HG02798 (cell line): ENCODE data around the gene LRCH4.
"Not testable (repeated sequence)": the region's sequence is repeated elsewhere in the genome, so short reads cannot be mapped to it uniquely, and the experiment has no call there.

Source experiments
- ATAC-seq: cut with Tn5 transposase; IDR thresholded peaks from one replicate; pipeline ENCODE4 v1.9.1; 2021; ENCODE audit warnings: mild to moderate bottlenecking; ENCODE audit not compliant: unreplicated experiment, poor library complexity

The LRCH4 gene

DNA sequence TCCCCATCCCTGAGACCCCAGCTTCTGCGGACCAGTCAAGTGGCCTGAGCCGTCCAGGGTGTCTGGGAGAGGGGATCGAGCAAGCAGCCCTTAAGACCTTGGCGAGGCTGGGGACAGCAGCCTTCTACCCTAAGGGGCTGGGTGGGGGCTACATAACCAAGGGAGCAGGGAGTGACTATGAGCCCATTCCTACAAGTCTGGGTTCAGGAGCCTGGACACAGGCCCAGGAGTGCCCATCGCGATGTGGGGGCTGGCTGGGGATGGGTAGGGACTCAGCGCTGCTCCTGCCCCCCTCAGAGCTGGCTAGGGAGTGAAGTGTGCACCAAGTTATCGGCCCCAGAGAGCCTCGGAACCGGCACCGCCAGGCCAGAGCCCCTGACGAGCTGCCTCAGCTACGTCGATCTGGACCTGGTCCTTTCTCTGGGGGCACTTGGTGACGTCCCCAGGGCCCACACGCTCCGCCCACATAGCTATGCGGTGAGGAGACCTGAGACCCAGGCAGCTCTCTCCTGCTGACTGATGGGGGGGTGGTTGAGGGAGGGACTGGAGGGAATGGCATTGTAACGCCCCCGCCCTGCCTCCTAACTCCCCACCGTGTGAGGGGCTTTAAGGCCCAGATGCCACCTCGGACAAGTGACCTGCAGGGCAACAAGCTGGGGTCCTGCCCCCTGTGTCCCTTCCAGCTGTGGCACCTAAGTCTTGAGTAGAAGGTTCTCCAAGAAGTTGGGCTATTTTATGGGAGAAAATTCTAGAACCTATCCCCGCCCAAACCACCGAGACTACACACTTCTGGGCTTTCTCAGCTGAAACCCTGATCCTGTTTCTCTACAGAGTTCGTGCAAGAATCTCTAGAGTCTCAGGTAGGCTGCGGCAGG, 14.7 kb downstream of the LRCH4 start:
- no peak for ATAC-seq

GRCh38 chr7:100568896-100569844, 16.8 kb downstream of the LRCH4 start:
- ATAC-seq, result peak; percentile 32

- no peak for ATAC-seq
These were observed 17.6 kb downstream of the LRCH4 start for GRCh38 chr7:100568176-100568895.

DNA sequence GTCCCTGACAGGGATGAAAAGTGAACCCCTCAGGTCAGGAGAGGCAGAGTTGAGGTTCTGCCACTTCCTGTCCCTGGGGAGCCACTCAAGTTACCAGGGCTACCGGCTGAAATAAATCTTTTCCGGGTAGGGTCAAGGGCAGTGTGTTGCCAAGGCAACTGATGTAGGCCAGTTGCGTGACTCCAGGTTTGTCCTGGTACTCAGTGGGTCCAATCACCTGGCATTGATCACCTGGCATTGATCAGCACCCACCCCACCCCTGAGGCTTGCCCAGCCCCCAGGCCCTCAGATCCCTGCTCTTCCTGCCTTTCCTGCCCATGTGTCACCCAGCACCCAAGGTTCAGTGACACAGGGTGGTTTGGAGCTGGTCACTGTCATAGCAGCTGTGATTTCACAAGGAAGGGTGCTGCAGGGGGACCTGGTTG, 18.2 kb downstream of the LRCH4 start:
- no peak for ATAC-seq

GRCh38 chr7:100567031-100567730, 18.7 kb downstream of the LRCH4 start:
- no peak for ATAC-seq

GRCh38 chr7:100566018-100566531, 19.9 kb downstream of the LRCH4 start:
- ATAC-seq, result no peak

GRCh38 chr7:100565133-100565571, 20.8 kb downstream of the LRCH4 start:
- ATAC-seq, result no peak

- not testable (repeated sequence) for ATAC-seq
These were observed 21.5 kb downstream of the LRCH4 start for GRCh38 chr7:100564405-100564804.

GRCh38 chr7:100563809-100564400, 22.0 kb downstream of the LRCH4 start:
- ATAC-seq, result peak; percentile 39

- no peak for ATAC-seq
These were observed 22.8 kb downstream of the LRCH4 start for GRCh38 chr7:100563100-100563564.

GRCh38 chr7:100562195-100563099, 23.5 kb downstream of the LRCH4 start:
- no peak for ATAC-seq

DNA sequence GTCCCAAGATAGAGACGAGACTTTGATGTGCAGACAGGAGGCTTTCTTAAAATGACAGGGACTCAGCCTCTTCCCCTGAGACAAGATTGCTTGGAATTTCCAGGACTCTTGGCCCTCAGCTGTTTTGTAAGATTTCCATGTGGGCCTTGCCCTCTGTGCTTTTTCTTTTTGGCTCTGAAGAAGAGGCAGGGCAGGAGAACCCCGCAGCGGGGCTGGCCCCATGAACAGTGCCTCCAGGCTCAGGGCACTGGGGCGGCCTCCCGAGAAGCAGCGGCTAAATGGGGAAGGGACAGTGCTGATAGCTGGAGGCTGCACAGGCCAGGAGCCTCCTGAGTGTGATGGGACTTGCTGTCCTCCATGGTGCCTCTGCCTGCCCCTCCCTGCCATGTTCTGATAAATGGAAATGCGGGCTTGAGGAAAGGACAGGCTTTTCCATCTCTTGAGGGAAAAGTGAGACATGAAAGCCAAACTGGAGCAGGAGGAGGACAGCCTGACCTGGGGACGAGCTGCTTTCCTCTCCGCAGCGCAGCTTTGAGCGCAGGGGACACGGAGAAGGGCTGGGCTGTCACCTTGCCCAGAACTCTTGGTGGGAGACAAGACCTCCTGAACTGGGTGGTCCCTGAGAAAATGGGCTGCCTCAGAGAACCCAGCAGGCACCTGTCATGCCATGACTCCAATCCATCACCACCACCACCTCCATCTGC, 24.3 kb downstream of the LRCH4 start:
- ATAC-seq, result no peak

GRCh38 chr7:100559127-100559526, 26.8 kb downstream of the LRCH4 start:
- ATAC-seq, result no peak

DNA sequence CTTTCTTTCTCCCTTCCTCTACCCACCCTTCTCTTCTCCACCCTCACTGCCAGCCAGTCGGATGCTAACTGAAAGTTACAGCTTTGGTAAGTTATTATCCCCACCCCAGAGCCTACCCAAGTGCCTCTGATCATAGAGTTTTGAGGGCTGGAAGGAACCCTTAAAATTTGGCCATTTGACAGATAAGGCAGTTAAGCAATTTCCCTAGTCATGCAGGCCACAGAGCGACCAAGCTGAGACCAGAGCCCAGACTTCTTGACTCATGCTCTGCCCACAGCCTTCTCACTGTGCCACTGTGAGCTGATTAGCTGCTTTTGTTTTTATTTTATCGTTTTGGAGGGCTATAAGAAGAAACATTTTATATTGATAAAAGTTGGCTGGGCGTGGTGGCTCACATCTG, 29.4 kb downstream of the LRCH4 start:
- no peak for ATAC-seq

- ATAC-seq, result no peak
These were observed 30.2 kb downstream of the LRCH4 start for GRCh38 chr7:100555701-100556100.

GRCh38 chr7:100553032-100553431, 32.9 kb downstream of the LRCH4 start:
- no peak for ATAC-seq

- no peak for ATAC-seq
These were observed 33.4 kb downstream of the LRCH4 start for GRCh38 chr7:100552532-100552931.
